ENCODE data around the gene TPM4. TPM values are rescaled to one million over a fixed set of nuclear protein-coding genes. Genes with fewer than 3 reads are reported as not detected.

TPM4 gene
- total and polyA plus RNA-seq, 2 experiments from 2014 or later = 223 to 288 TPM

- Histone ChIP-seq H3K27me3 (ENCODE audit: insufficient read depth) (no peaks in the 10 kb centered on the region), H4K20me1 (replicated peaks; ENCODE audit: insufficient read depth) (no peaks in the 10 kb centered on the region), H3K36me3 (ENCODE audit: insufficient read depth) (no peaks in the 10 kb centered on the region), H3K4me3 (no peak overlapping the region), H3K4me2 (no peak overlapping the region), H2AFZ (no peak overlapping the region), H3K27ac (ENCODE audit: low read depth) (no peak overlapping the region), H3F3A (replicated peaks; ENCODE audit: low read depth) (0 out of 2 replicates have a peak, but pooled peaks cover 5% of the 10 kb centered on the region), H3K4me1 (ENCODE audit: insufficient read depth) (peaks cover 6% of the 10 kb centered on the region; the same call in 1 of the 2 replicates), H3K9me2 (ENCODE audit: insufficient read depth) (no peaks in the 10 kb centered on the region), H3K79me2 (replicated peaks; ENCODE audit: insufficient read depth) (no peaks in the 10 kb centered on the region)
- H3K4me3 Mint-ChIP-seq = no peak overlapping the region
- H3K27me3 Mint-ChIP-seq (ENCODE audit: insufficient read depth, low read depth, poor library complexity) = peaks cover 7% of the 10 kb centered on the region
- TF ChIP-seq EZH2 (IDR thresholded peaks at IDR 0.05; ENCODE audit: low read depth, unreplicated experiment) = no peak
- no peak for TF ChIP-seq CREB1 (CRISPR knock-in tag; IDR thresholded peaks at IDR 0.05; ENCODE audit: low read depth)
- TF ChIP-seq ETS1 (IDR thresholded peaks at IDR 0.05) = no peak
- TF ChIP-seq STAT1 (IDR thresholded peaks at IDR 0.05; ENCODE audit: unreplicated experiment) = no peak
- TF ChIP-seq NANOG (IDR thresholded peaks at IDR 0.05; ENCODE audit: borderline replicate concordance) = no peak
- no peak for TF ChIP-seq REST (IDR thresholded peaks at IDR 0.05; ENCODE audit: unreplicated experiment)
- TF ChIP-seq JUNB (IDR thresholded peaks at IDR 0.05; ENCODE audit: unreplicated experiment) = no peak
- TF ChIP-seq ZNF331 (CRISPR knock-in tag; IDR thresholded peaks at IDR 0.05; ENCODE audit: low read depth) = no peak
- TF ChIP-seq EZH2phosphoT487 (IDR thresholded peaks at IDR 0.05; ENCODE audit: unreplicated experiment) = no peak
- no peak for TF ChIP-seq CTCF (conservative IDR thresholded peaks at IDR 0.05; ENCODE audit: low read depth in 2 of 2)
- no peak for TF ChIP-seq ZNF462 (CRISPR knock-in tag; IDR thresholded peaks at IDR 0.05)
- TF ChIP-seq POLR2AphosphoS5 (IDR thresholded peaks at IDR 0.05; ENCODE audit: low read depth) = no peak
- no peak for TF ChIP-seq ZNF114 (CRISPR knock-in tag; IDR thresholded peaks at IDR 0.05)
- DNase-seq (ENCODE audit: low spot score) (no peak), ATAC-seq (no peak)
- H3K4me1 Mint-ChIP-seq = peaks cover 8% of the 10 kb centered on the region; the same call in 2 of the 3 replicates
- H3K27ac Mint-ChIP-seq = no peak overlapping the region
- no peaks in the 10 kb centered on the region for H3K36me3 Mint-ChIP-seq (ENCODE audit: low read depth)
- H3K9me3 Mint-ChIP-seq = no peaks in the 10 kb centered on the region
Observed at GRCh38 chr19:16146112-16146511, 69.8 kb downstream of the TPM4 start.
